Measurements from ENCODE around the gene DMPK. TPM values are rescaled to one million over a fixed set of nuclear protein-coding genes. Genes with fewer than 3 reads are reported as not detected.

Gene DMPK
- polyA plus RNA-seq, 1 of the 3 experiments (the other 2 are of a cell fraction), result 92.2 TPM

DNA sequence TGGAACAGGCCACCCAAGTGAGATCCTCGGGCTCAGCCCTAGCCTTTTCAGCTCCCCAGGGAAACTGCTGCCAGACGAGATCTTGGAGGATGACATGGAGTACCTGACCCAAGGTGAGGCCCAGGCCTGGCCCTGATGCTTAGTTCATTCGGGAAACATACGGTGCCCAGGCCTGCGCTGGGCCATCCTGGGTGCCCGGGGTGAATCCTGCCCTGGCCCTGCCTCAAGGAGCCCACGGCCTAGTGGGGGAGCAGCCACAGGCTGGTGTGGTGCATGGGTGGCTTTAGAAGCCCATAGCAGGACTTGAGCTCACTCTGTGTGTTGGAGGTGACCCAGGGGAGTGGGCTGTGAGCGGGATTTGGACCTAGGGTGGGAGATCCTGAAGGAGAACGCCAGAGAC, 23.4 kb downstream of the DMPK start:
- no peaks in the 10 kb centered on the region for H3K79me2 ChIP-seq (ENCODE audit: insufficient read depth)
- no peaks in the 10 kb centered on the region for H3K9me2 ChIP-seq
- H3F3A ChIP-seq (replicated peaks; ENCODE audit: insufficient read depth), result no peaks in the 10 kb centered on the region
- no peaks in the 10 kb centered on the region for H3K27me3 ChIP-seq (ENCODE audit: insufficient read depth)
- ChIA-PET CTCF (interaction anchor here (3.0 kb wide), 1 partner anchor 8 kb away, joined by 9 read pairs; no protein-coding TSS in a partner anchor), POLR2A (interaction anchor here (0.8 to 1.7 kb wide), 2 partner anchors 11 kb away, joined by 4 to 6 read pairs; partner anchors contain the start of gene SIX5)
- WGBS (ENCODE audit: low lambda C conversion rate), result 65% methylated on average over 5 of the region's 9 CpGs
- no peak overlapping the region for H2AFZ ChIP-seq (ENCODE audit: low read depth)
- H3K9me3 ChIP-seq, result no peaks in the 10 kb centered on the region
- H3K36me3 ChIP-seq (replicated peaks in 1 of 2; ENCODE audit: control insufficient read depth in 1 of 2, insufficient read depth in 2 of 2, low read length in 1 of 2), result no peaks in the 10 kb centered on the region
- no peak overlapping the region for H3K27ac ChIP-seq (ENCODE audit: low read depth in 2 of 2, low read length in 1 of 2)
- no peak overlapping the region for H3K4me3 ChIP-seq (ENCODE audit: low read depth in 2 of 2, low read length in 1 of 2)
- no peak overlapping the region for H3K9ac ChIP-seq
- TF ChIP-seq FOXJ3 (CRISPR knock-in tag; IDR thresholded peaks at IDR 0.05), result no peak
- no peak for TF ChIP-seq GABPA (IDR thresholded peaks at IDR 0.05; ENCODE audit: low read depth)
- TF ChIP-seq ELF1 (IDR thresholded peaks at IDR 0.05), result no peak
- TF ChIP-seq FOSL2 (IDR thresholded peaks at IDR 0.05; ENCODE audit: borderline replicate concordance, low read depth), result no peak
- TF ChIP-seq, protein P1, sequence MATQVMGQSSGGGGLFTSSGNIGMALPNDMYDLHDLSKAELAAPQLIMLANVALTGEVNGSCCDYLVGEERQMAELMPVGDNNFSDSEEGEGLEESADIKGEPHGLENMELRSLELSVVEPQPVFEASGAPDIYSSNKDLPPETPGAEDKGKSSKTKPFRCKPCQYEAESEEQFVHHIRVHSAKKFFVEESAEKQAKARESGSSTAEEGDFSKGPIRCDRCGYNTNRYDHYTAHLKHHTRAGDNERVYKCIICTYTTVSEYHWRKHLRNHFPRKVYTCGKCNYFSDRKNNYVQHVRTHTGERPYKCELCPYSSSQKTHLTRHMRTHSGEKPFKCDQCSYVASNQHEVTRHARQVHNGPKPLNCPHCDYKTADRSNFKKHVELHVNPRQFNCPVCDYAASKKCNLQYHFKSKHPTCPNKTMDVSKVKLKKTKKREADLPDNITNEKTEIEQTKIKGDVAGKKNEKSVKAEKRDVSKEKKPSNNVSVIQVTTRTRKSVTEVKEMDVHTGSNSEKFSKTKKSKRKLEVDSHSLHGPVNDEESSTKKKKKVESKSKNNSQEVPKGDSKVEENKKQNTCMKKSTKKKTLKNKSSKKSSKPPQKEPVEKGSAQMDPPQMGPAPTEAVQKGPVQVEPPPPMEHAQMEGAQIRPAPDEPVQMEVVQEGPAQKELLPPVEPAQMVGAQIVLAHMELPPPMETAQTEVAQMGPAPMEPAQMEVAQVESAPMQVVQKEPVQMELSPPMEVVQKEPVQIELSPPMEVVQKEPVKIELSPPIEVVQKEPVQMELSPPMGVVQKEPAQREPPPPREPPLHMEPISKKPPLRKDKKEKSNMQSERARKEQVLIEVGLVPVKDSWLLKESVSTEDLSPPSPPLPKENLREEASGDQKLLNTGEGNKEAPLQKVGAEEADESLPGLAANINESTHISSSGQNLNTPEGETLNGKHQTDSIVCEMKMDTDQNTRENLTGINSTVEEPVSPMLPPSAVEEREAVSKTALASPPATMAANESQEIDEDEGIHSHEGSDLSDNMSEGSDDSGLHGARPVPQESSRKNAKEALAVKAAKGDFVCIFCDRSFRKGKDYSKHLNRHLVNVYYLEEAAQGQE (IDR thresholded peaks at IDR 0.05; ENCODE audit: low read depth, low read length), result no peak
- TF ChIP-seq FOXM1 (IDR thresholded peaks at IDR 0.05; ENCODE audit: low read depth), result no peak
- TF ChIP-seq NFIC (IDR thresholded peaks at IDR 0.05; ENCODE audit: borderline replicate concordance), result no peak
- TF ChIP-seq, protein P2, sequence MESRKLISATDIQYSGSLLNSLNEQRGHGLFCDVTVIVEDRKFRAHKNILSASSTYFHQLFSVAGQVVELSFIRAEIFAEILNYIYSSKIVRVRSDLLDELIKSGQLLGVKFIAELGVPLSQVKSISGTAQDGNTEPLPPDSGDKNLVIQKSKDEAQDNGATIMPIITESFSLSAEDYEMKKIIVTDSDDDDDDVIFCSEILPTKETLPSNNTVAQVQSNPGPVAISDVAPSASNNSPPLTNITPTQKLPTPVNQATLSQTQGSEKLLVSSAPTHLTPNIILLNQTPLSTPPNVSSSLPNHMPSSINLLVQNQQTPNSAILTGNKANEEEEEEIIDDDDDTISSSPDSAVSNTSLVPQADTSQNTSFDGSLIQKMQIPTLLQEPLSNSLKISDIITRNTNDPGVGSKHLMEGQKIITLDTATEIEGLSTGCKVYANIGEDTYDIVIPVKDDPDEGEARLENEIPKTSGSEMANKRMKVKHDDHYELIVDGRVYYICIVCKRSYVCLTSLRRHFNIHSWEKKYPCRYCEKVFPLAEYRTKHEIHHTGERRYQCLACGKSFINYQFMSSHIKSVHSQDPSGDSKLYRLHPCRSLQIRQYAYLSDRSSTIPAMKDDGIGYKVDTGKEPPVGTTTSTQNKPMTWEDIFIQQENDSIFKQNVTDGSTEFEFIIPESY (IDR thresholded peaks at IDR 0.05; ENCODE audit: borderline replicate concordance, low read depth), result no peak
- no peak for TF ChIP-seq GATA2 (CRISPR knock-in tag; IDR thresholded peaks at IDR 0.05)
- H3K4me2 ChIP-seq, result no peak overlapping the region
- no peaks in the 10 kb centered on the region for H4K20me1 ChIP-seq (ENCODE audit: insufficient read depth)
- no peaks in the 10 kb centered on the region for H3K4me1 ChIP-seq (ENCODE audit: control insufficient read depth in 1 of 2, insufficient read depth in 2 of 2, low read depth in 1 of 2, low read length in 1 of 2)
- DNase-seq, result no peak

DNA sequence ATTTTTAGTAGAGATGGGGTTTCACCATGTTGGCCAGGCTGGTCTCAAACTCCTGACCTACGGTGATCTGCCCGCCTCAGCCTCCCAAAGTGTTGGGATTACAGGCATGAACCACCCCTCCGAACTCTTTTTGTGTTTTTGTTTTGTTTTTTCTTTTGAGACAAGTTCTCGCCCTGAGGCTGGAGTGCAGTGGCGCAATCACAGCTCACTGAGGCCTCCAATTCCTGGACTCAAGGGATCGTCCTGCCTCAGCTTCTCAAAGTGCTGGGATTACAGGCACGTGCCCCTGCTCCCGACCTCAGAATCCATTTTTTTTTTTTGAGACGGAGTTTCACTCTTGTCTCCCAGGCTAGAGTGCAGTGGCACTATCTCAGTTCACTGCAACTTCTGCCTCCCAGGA, 24.6 kb downstream of the DMPK start:
- no peak overlapping the region for H3K9ac ChIP-seq
- H3K79me2 ChIP-seq (ENCODE audit: insufficient read depth), result no peaks in the 10 kb centered on the region
- no peaks in the 10 kb centered on the region for H3K36me3 ChIP-seq (replicated peaks in 1 of 2; ENCODE audit: control insufficient read depth in 1 of 2, insufficient read depth in 2 of 2, low read length in 1 of 2)
- H3K4me1 ChIP-seq (ENCODE audit: control insufficient read depth in 1 of 2, insufficient read depth in 2 of 2, low read depth in 1 of 2, low read length in 1 of 2), result no peaks in the 10 kb centered on the region
- H2AFZ ChIP-seq (ENCODE audit: low read depth), result no peak overlapping the region
- H3F3A ChIP-seq (replicated peaks; ENCODE audit: insufficient read depth), result no peaks in the 10 kb centered on the region
- ChIA-PET POLR2A (no interaction called here), CTCF (interaction anchor here (1.8 to 3.0 kb wide), 2 partner anchors 10 to 41 kb away, joined by 4 to 9 read pairs; no protein-coding TSS in a partner anchor)
- DNase-seq, result no peak
- H3K9me2 ChIP-seq, result no peaks in the 10 kb centered on the region
- H3K4me3 ChIP-seq (ENCODE audit: low read depth in 2 of 2, low read length in 1 of 2), result no peak overlapping the region
- TF ChIP-seq FOSL2 (IDR thresholded peaks at IDR 0.05; ENCODE audit: borderline replicate concordance, low read depth) (no peak), TCF12 (IDR thresholded peaks at IDR 0.05) (no peak), TEAD4 (IDR thresholded peaks at IDR 0.05; ENCODE audit: borderline replicate concordance, insufficient read depth) (no peak), FOXM1 (IDR thresholded peaks at IDR 0.05; ENCODE audit: low read depth) (no peak), RCOR1 (IDR thresholded peaks at IDR 0.05; ENCODE audit: low read length) (no peak)
- TF ChIP-seq, protein P3, sequence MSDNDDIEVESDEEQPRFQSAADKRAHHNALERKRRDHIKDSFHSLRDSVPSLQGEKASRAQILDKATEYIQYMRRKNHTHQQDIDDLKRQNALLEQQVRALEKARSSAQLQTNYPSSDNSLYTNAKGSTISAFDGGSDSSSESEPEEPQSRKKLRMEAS (IDR thresholded peaks at IDR 0.05; ENCODE audit: low read depth), result no peak
- TF ChIP-seq, protein P4, sequence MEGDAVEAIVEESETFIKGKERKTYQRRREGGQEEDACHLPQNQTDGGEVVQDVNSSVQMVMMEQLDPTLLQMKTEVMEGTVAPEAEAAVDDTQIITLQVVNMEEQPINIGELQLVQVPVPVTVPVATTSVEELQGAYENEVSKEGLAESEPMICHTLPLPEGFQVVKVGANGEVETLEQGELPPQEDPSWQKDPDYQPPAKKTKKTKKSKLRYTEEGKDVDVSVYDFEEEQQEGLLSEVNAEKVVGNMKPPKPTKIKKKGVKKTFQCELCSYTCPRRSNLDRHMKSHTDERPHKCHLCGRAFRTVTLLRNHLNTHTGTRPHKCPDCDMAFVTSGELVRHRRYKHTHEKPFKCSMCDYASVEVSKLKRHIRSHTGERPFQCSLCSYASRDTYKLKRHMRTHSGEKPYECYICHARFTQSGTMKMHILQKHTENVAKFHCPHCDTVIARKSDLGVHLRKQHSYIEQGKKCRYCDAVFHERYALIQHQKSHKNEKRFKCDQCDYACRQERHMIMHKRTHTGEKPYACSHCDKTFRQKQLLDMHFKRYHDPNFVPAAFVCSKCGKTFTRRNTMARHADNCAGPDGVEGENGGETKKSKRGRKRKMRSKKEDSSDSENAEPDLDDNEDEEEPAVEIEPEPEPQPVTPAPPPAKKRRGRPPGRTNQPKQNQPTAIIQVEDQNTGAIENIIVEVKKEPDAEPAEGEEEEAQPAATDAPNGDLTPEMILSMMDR (IDR thresholded peaks at IDR 0.05), result no peak
- no peak overlapping the region for H3K27ac ChIP-seq (ENCODE audit: low read depth in 2 of 2, low read length in 1 of 2)
- no peaks in the 10 kb centered on the region for H3K9me3 ChIP-seq
- 75% methylated on average over 9 of the region's 9 CpGs for WGBS (ENCODE audit: low lambda C conversion rate)
- H4K20me1 ChIP-seq (ENCODE audit: insufficient read depth), result no peaks in the 10 kb centered on the region
- H3K27me3 ChIP-seq (ENCODE audit: insufficient read depth), result no peaks in the 10 kb centered on the region
- H3K4me2 ChIP-seq, result no peak overlapping the region
